Coronary artery (tissue), 2 donors: ENCODE data around the gene RANBP17.

Experiments used
- DNase-seq: peaks from one replicate; pipeline ENCODE4 v3.0.0-alpha.2; 2017; ENCODE audit warnings: low spot score
- H3K27ac ChIP-seq, 2 donors: fragments of 200-600 bp; sonication (generic); one replicate each; pipeline ENCODE4 v1.5.1; 2016 to 2019
- H3K4me3 ChIP-seq: fragments of 200-600 bp; sonication (generic); 2 replicates; pipeline ENCODE4 v1.5.1; 2016; ENCODE audit warnings: mild to moderate bottlenecking, moderate library complexity
- CTCF ChIP-seq: fragments of 200-600 bp; sonication (generic); IDR thresholded peaks from one replicate; pipeline ENCODE4 v1.5.1; 2019; ENCODE audit warnings: antibody characterized with exemption

RANBP17 gene

GRCh38 chr5:170986598-170986997, 124.8 kb downstream of the RANBP17 start:
- Histone ChIP-seq H3K27ac (no peak overlapping the region), H3K4me3 (no peak overlapping the region)
- DNase-seq = no peak
- no peak for TF ChIP-seq CTCF

GRCh38 chr5:170993476-170993875, 131.7 kb downstream of the RANBP17 start:
- no peak overlapping the region for H3K4me3 ChIP-seq
- DNase-seq = no peak
- TF ChIP-seq CTCF = no peak
- H3K27ac ChIP-seq = no peak overlapping the region

- Histone ChIP-seq H3K27ac (no peak overlapping the region), H3K4me3 (no peak overlapping the region)
- no peak for DNase-seq
- TF ChIP-seq CTCF = no peak
Observed at GRCh38 chr5:171010086-171010485, 148.3 kb downstream of the RANBP17 start.

- no peak for DNase-seq
- H3K4me3 ChIP-seq = no peak overlapping the region
- no peak for TF ChIP-seq CTCF
- H3K27ac ChIP-seq = no peak overlapping the region
Observed at GRCh38 chr5:171010816-171011215, 149.0 kb downstream of the RANBP17 start.

- TF ChIP-seq CTCF = no peak
- no peak overlapping the region for H3K4me3 ChIP-seq
- DNase-seq = no peak
- no peak overlapping the region for H3K27ac ChIP-seq
Observed at GRCh38 chr5:171023508-171023907, 161.7 kb downstream of the RANBP17 start.

- Histone ChIP-seq H3K4me3 (no peak overlapping the region), H3K27ac (no peak overlapping the region)
- no peak for TF ChIP-seq CTCF
- DNase-seq = no peak
Observed at GRCh38 chr5:171024084-171024483, 162.3 kb downstream of the RANBP17 start.

GRCh38 chr5:171029401-171029800, 167.6 kb downstream of the RANBP17 start:
- no peak overlapping the region for H3K4me3 ChIP-seq
- no peak overlapping the region for H3K27ac ChIP-seq
- no peak for DNase-seq
- TF ChIP-seq CTCF = no peak
